ENCODE measurements around the gene POU4F1. TPM values are rescaled to one million over a fixed set of nuclear protein-coding genes. Genes with fewer than 3 reads are reported as not detected.

POU4F1 gene
- total and polyA plus RNA-seq, 2 of the 13 experiments (the other 11 are each of a cell fraction or from before 2014, with no cell fraction given), result 1.0 to 1.1 TPM

- no peaks in the 10 kb centered on the region for H4K20me1 ChIP-seq (ENCODE audit: insufficient read depth, low read length)
- POLR2A ChIA-PET, result no interaction called here
- no peaks in the 10 kb centered on the region for H3K36me3 ChIP-seq (replicated peaks in 1 of 2; ENCODE audit: control insufficient read depth in 1 of 2, insufficient read depth in 2 of 2, low read length in 2 of 2)
- H2AFZ ChIP-seq (ENCODE audit: low read length), result no peak overlapping the region
- TF ChIP-seq CBX2 (IDR thresholded peaks at IDR 0.05; ENCODE audit: low read depth, low read length) (peak; percentile 62; the same call in 1 of the 2 replicates), CBX2 (CRISPR knock-in tag; IDR thresholded peaks at IDR 0.05; ENCODE audit: low read depth) (no peak)
- TF ChIP-seq, protein P1, sequence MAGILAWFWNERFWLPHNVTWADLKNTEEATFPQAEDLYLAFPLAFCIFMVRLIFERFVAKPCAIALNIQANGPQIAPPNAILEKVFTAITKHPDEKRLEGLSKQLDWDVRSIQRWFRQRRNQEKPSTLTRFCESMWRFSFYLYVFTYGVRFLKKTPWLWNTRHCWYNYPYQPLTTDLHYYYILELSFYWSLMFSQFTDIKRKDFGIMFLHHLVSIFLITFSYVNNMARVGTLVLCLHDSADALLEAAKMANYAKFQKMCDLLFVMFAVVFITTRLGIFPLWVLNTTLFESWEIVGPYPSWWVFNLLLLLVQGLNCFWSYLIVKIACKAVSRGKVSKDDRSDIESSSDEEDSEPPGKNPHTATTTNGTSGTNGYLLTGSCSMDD (CRISPR knock-in tag; IDR thresholded peaks at IDR 0.05), result no peak
- H3K27ac ChIP-seq (ENCODE audit: extremely low read length, insufficient read depth, low read length), result no peak overlapping the region
- CTCF ChIA-PET (ENCODE audit: low intra/inter-chr PET ratio, low total read pairs), result no interaction called here
- H3K4me3 ChIP-seq (replicated peaks in 1 of 3; ENCODE audit: insufficient read depth in 1 of 3, low read depth in 2 of 3, low read length in 3 of 3), result no peak overlapping the region
- WGBS (ENCODE audit: low lambda C conversion rate), result 13% methylated on average over 3 of the region's 3 CpGs
- no TSS peak for BruUV-seq (replicated peaks)
- H3K79me2 ChIP-seq (ENCODE audit: insufficient read depth, low read length), result no peaks in the 10 kb centered on the region
- DNase-seq (ENCODE audit: low spot score), result no peak
- ATAC-seq, result no peak
- H3K4me2 ChIP-seq (ENCODE audit: low read depth, low read length), result no peak overlapping the region
- no peaks in the 10 kb centered on the region for H3K9me3 ChIP-seq (ENCODE audit: low read length)
- peaks cover 15% of the 10 kb centered on the region for H3K4me1 ChIP-seq (ENCODE audit: insufficient read depth, low read length)
- intact Hi-C loops (cut with micrococcal nuclease; ENCODE audit: unreplicated experiment), result no loop called here
- no peak overlapping the region for H3K9ac ChIP-seq (ENCODE audit: insufficient read depth, low read depth, low read length)
- in situ Hi-C loops (cut with HindIII; ENCODE audit: extremely low pct_ligation_motif_present, low pct_unique_long_range_greater_than_20kb), result no loop called here
- peaks cover 0 to 45% of the 10 kb centered on the region in 2 experiments; a peak in 2 of 5 replicates for H3K27me3 ChIP-seq (ENCODE audit: control insufficient read depth in 1 of 2, insufficient read depth in 2 of 2, low read length in 2 of 2)
- no peak for FAIRE-seq
These were observed 5.1 kb downstream of the POU4F1 start for GRCh38 chr13:78598116-78598781.

GRCh38 chr13:78597602-78597932 is 5.8 kb downstream of the POU4F1 start:
- ATAC-seq (no peak), FAIRE-seq (no peak), DNase-seq (ENCODE audit: low spot score) (no peak)
- H2AFZ ChIP-seq (ENCODE audit: low read length), result no peak overlapping the region
- H4K20me1 ChIP-seq (ENCODE audit: insufficient read depth, low read length), result no peaks in the 10 kb centered on the region
- WGBS (ENCODE audit: low lambda C conversion rate), result 71% methylated on average over 7 of the region's 7 CpGs
- CTCF ChIA-PET (ENCODE audit: low intra/inter-chr PET ratio, low total read pairs), result no interaction called here
- H3K36me3 ChIP-seq (replicated peaks in 1 of 2; ENCODE audit: control insufficient read depth in 1 of 2, insufficient read depth in 2 of 2, low read length in 2 of 2), result no peaks in the 10 kb centered on the region
- H3K79me2 ChIP-seq (ENCODE audit: insufficient read depth, low read length), result no peaks in the 10 kb centered on the region
- peaks cover 0 to 44% of the 10 kb centered on the region in 2 experiments; a peak in 2 of 5 replicates for H3K27me3 ChIP-seq (ENCODE audit: control insufficient read depth in 1 of 2, insufficient read depth in 2 of 2, low read length in 2 of 2)
- H3K4me3 ChIP-seq (replicated peaks in 1 of 3; ENCODE audit: insufficient read depth in 1 of 3, low read depth in 2 of 3, low read length in 3 of 3), result no peak overlapping the region
- no TSS peak for BruUV-seq (replicated peaks)
- H3K4me1 ChIP-seq (ENCODE audit: insufficient read depth, low read length), result peaks cover 9% of the 10 kb centered on the region
- intact Hi-C loops (cut with micrococcal nuclease; ENCODE audit: unreplicated experiment), result no loop called here
- no peaks in the 10 kb centered on the region for H3K9me3 ChIP-seq (ENCODE audit: low read length)
- in situ Hi-C loops (cut with HindIII; ENCODE audit: extremely low pct_ligation_motif_present, low pct_unique_long_range_greater_than_20kb), result no loop called here
- H3K27ac ChIP-seq (ENCODE audit: extremely low read length, insufficient read depth, low read length), result no peak overlapping the region
- no peak overlapping the region for H3K4me2 ChIP-seq (ENCODE audit: low read depth, low read length)
- POLR2A ChIA-PET, result no interaction called here
- H3K9ac ChIP-seq (ENCODE audit: insufficient read depth, low read depth, low read length), result no peak overlapping the region
- no peak for TF ChIP-seq SMYD3 (CRISPR knock-in tag; IDR thresholded peaks at IDR 0.05)
